DMS153 treated with DMSO at 0.1 percent for 48 hours (cell line): ENCODE data around the gene PABPC1L.
"Not testable (repeated sequence)": the region's sequence is repeated elsewhere in the genome, so short reads cannot be mapped to it uniquely, and the experiment has no call there.

ENCODE experiments used
- DNase-seq: peaks from one replicate; lab custom pipeline; 2025; ENCODE audit not compliant: unreplicated experiment; lab: John Stamatoyannopoulos, UW

The PABPC1L gene

DNA sequence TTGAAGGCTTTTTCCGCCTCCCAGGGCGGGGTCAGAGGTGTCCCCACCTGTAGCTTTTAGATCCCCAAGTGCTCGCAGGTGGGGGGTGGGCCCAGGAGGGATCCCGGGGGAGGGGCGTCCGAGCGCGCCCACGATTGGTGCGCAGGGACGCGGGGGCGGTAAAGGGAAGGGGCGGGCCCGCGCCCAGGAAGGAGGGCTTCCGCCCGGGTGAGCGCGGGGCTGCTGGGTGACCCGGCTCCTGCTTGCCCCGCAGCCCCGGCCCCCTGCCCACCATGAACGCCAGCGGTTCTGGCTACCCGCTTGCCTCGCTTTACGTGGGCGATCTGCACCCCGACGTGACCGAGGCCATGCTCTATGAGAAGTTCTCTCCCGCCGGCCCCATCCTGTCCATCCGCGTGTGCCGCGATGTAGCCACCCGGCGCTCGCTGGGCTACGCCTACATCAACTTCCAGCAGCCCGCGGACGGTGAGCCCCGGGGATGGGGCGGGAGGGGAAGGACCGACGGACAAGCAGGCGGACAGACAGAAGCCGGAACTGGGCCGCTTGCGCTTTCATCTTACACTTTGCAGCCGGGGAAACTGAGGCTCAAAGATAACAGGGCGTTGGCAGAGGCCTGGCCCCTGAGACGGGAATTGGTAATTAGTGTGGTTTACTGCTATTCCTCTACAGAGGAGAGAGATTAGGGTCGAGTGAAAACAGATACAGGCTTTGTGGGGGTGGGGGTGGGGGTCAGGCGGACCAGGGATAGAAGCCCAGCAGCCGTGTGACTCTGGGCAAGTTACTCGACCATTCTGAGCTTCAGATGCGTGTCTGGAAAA lies at the start of gene PABPC1L:
Gene PABPC1L (plus strand): TSS at position 189 of the 818 bp plus-strand sequence. CDS start 84 bp downstream, at position 273.
- peak; percentile 78 for DNase-seq

GRCh38 chr20:44861531-44862006 lies 48.3 kb upstream of the PABPC1L start:
- no peak for DNase-seq

- no peak for DNase-seq
These were observed 47.6 kb upstream of the PABPC1L start for GRCh38 chr20:44862286-44862685.

- not testable (repeated sequence) for DNase-seq
These were observed 46.3 kb upstream of the PABPC1L start for GRCh38 chr20:44863365-44864084.

DNA sequence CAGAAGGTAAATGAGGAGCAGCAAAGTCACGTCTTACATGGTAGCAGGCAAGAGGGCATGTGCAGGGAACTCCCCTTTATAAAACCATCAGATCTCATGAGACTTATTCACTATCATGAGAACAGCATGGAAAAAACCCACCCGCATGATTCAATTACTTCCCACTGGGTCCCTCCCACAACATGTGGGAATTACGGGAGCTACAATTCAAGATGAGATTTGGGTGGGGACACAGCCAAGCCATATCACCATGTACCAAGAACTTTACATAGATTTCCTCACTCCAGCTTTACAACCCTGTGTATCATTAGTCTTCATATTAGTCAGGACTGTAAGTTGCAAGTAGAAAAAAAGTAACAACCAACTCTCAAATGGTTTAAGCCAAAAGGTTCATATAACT lies 45.4 kb upstream of the PABPC1L start:
- not testable (repeated sequence) for DNase-seq

GRCh38 chr20:44866703-44867335 lies 43.0 kb upstream of the PABPC1L start:
- no peak for DNase-seq

- no peak for DNase-seq
These were observed 40.4 kb upstream of the PABPC1L start for GRCh38 chr20:44869471-44869870.

GRCh38 chr20:44882360-44882759 lies 27.5 kb upstream of the PABPC1L start:
- DNase-seq: not testable (repeated sequence)

DNA sequence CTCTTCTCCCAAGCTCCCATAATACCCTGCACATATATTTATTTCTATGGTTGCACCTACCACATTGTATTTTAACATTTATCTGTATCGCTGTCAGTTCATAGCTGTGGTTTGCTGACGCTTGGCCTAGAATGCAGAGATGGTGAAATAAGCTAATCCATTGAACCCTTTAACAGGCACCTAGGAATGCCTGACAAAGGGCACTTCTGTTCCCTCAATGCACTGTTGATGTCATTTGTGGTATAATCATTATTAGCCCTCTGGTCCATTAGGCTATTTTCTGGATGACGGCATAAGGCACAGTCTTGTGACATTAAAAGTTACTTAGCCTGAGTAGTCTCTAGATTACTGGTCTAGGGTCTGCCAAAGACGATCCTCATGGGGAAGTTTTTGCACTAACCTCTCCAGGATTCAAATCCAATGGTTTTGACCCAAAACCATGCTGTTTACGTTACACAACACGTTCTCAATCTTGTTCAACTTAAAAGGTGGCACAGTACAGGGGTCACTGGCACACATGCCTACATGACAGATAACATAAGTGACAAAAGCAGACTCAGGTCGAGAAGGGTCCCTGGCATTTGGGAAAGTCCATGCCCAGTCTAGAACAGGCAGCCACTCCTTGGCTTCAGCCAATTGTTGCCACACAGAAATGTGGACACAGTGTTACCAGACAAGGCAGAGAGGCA lies 26.5 kb upstream of the PABPC1L start:
- no peak for DNase-seq

GRCh38 chr20:44884907-44885391 lies 24.9 kb upstream of the PABPC1L start:
- no peak for DNase-seq

GRCh38 chr20:44885392-44886265 lies 24.2 kb upstream of the PABPC1L start, which contains the start of gene YWHAB:
TSS of gene YWHAB (plus strand) at chr20:44885705. CDS start at chr20:44901534, 15,829 bp downstream.
- peak; percentile 93 for DNase-seq

- DNase-seq: no peak
These were observed 23.6 kb upstream of the PABPC1L start for GRCh38 chr20:44886266-44886651.

- no peak for DNase-seq
These were observed 23.0 kb upstream of the PABPC1L start for GRCh38 chr20:44886828-44887227.

- no peak for DNase-seq
These were observed 22.4 kb upstream of the PABPC1L start for GRCh38 chr20:44887466-44887865.

GRCh38 chr20:44888226-44889103 lies 21.4 kb upstream of the PABPC1L start:
- DNase-seq: no peak

GRCh38 chr20:44891826-44892225 lies 18.0 kb upstream of the PABPC1L start:
- no peak for DNase-seq

DNA sequence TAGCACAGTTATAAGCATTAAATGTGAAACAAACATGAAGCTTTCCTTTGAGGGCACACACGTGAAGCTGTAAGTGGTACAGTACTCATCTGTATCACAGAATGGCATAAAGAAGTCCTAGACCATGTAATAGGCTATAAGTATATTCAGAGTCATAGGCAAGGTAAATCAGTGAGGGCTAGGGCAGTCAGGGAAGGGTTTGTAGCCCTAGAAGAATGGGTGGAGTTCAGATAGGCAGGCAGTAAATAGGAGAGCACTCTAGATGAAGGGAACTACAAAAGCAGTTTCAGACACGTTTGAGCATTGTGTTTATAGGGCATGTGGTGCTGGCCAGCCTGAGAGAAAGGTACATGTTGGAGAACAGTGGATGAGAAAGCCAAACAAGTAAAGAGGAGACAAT lies 14.9 kb upstream of the PABPC1L start:
- DNase-seq: no peak

DNA sequence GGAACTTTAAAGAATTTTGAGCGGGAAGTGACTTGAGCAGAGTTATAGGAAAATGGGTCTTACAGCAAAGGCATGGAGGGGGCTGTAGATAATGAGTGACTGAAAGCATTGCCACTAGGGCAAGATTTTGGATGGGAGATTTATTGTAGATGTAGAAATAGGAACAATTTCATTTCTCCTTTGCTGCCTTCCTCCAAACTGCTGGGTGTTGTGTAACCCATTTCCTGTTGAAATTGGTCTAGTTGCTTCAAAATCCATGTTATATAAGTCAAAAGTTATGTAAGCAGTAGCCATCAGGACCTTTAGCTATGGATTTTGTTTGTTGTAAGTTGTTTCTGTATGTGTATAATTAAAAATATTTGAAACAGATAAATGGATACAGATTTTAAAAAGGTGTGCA lies 13.3 kb upstream of the PABPC1L start:
- DNase-seq: no peak

- no peak for DNase-seq
These were observed 12.7 kb upstream of the PABPC1L start for GRCh38 chr20:44897133-44897532.
